H54 (cell line): ENCODE results near the gene ATG2A.

Experiments
- DNase-seq: peaks from one replicate; pipeline ENCODE4 v3.0.0; 2011; ENCODE audit warnings: low spot score, mixed read lengths; ENCODE audit not compliant: insufficient read length
- FAIRE-seq: peaks from 3 replicates; lab custom pipeline; 2011; peaks lifted over from hg19 to GRCh38; lab: Jason Lieb, UNC
- POLR2A ChIP-seq: IDR thresholded peaks from 2 replicates; pipeline ENCODE4 v1.6.1; 2011; ENCODE audit warnings: low read depth, mild to moderate bottlenecking, low read length

Gene ATG2A

GRCh38 chr11:64917663-64917995 is 620 bp upstream of the ATG2A start:
- no peak for TF ChIP-seq POLR2A
- DNase-seq (no peak), FAIRE-seq (no peak)

DNA sequence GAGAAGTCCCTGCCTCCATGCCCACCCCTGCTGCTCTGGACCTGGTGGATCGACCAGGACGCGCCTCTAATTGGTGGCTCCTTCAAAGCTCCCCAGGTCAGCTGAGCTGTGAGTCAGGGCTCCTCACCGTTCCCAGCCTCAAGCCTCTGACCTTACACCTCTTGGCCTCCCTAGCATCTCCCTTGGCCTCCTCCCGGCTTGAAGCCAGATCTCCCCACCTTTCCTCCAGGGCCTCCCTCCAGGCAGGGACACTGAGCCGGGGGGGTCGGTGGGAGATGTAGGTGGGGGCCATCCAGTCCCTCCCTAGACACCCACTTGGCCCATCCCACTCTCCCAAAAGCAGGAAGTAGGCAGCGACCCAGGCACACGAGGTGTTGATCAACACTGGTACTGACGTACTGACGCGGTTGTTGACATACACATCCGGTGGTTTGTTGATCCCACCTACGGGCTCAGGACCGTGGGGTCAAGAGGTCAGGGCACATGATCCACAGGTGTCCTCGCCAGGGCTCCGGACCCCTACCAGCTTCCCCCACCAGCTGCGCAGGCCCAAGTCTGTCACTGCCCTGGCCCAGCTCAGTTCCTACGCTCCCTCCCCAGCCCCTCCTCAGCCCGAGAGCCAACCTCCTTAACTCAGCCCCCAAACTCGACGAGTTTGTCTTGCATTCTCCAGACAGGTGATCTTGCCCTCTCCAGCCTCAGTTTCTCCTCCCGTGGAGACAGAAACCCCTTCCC is 802 bp downstream of the ATG2A start:
- FAIRE-seq = no peak
- peak; percentile 85 for DNase-seq
- peak; percentile 29; the same call in 1 of the 2 replicates for TF ChIP-seq POLR2A

DNA sequence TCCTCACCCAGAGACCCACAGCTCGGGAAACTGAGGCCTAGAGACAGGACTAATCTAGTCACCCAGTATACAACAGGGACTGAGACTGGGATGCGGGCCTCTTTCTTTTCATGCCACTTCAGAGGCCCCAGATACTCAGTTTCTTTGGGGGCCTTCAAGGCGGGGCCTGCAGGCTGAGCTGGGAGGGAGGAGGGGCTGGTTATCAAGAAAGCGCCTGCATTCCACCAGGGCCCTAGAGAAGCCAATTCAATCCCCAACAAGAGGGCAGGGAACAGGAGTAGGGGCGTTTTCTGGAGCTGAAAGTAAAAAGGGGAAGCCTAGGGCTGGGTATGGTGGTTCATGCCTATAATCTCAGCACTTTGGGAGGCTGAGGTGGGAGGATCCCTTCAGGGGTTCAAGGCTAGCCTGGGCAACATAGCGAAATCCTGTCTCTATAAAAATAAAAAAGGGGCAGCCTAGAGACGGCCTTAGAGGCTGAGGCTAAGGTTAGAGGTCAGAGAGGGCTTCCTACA is 1.6 kb downstream of the ATG2A start:
- FAIRE-seq (no peak), DNase-seq (no peak)
- no peak for TF ChIP-seq POLR2A

DNA sequence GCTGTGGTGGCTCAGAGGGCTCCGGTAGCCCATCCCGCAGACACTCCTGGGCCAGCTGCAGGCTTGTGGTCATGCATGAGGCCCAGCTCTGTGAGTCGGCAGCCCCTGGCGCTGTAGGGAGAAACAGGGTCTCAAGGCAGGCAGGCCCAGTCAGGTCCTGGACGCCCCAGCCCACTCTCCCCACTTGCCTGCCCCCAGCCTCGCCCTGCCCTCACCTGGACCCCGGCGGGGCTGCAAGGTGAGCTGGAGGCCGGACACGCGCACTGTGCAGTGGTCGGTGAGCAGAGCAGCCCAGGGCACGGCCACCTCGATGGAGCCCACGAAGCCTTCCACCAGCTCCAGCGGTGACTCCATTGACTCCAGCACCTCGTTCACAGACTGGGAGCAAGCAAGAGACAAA is 2.9 kb downstream of the ATG2A start:
- DNase-seq (no peak), FAIRE-seq (no peak)

DNA sequence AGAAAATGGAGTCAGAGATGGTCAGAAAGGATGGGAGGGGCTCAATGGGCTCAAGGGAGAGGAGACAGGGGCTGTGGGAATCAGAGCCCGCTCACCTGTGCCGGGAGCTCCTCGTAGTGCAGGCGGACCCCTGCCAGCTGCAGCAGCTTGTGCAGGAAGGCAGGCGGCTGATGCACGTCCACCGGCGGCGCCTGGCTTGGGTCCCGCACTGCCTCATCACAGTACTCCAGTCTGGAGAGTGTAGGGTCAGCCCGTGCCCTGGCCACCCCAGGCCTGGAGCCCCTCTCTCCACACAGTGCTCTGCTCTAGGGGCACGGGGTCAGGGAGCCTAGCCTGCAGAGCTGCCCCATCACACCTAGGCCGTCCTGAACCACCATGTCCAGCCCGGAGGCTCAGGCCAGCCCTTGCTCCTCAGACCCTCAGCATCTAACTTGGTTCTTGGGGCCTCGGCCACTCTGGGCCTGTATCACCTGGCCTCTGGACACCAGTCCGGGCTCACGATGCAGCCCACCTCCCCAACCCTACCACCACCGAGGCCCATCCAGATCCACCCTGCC is 3.8 kb downstream of the ATG2A start:
- no peak for TF ChIP-seq POLR2A
- no peak for DNase-seq
- no peak for FAIRE-seq

More for the DNA sequence above, 2.9 kb downstream of the ATG2A start:
- no peak for TF ChIP-seq POLR2A

DNA sequence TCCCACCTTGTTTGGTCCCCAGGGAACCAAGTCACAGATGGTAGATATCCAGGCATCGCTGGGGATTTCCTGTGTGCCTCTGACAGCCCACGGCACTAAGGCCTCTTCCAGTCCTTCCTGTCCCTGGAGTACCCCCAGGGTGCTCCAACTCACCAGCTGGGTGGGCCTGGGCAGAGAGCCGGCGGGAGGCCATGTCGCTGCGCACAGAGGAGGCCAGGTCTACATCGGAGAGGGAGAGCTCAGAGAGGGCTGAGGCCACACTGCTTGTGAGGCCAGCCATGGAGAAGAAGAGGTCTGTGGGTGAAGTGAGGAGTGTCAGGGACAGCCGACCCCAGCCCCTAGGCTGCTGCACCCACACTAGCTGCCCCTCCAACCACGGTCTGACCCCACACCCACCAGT is 5.3 kb downstream of the ATG2A start:
- FAIRE-seq = no peak
- no peak for DNase-seq
- TF ChIP-seq POLR2A = no peak

DNA sequence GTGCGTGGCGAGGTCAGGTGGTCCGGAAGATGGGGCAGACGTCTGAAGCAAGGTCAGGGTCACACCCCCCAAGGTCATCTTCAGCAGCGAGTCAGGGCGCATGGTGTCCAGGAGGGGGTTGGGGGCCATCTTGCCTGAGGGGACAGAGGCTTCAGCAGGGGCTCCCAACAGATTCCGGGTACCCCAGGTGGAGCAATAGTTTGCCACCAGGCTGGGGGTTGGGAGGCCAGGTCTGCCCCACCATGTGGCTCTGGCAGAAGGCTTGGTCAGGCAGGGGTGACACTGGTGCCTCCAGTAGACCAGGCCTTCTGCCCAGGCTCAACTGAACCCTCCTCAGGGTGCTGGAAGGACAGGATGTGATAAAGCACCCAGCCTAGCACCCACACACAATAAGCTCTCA is 5.9 kb downstream of the ATG2A start:
- no peak for DNase-seq
- no peak for TF ChIP-seq POLR2A
- FAIRE-seq = no peak

DNA sequence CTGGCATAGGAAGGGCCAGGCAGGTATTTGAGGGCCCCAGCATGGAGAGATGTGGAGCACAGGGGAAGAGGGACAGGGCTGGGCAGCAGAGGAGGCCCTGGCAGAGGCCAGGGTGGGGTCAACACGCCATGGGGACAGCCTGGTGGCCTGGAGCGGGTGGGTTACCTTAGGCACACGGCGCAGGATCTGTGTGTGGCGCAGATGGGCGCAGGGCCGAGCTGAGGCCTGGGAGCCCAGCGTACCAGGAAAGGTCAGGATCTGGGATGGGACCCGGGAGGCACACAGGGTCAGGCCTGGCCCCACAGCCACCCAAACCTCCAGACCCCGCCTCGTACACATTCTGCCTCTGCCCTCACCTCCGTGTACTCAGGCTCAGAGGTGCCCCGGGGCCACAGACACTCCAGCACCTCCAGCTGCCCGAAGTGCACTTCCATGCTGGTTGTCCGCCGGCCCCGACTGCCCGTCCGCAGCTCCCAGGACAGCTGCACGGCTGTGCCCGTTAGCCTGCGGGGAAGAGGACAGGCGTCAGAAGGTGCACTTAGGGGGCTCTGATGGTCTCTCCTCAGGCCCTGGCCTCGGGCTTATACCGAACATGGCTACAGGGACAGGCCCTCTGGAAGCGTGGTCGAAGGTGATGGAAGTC is 6.4 kb downstream of the ATG2A start:
- DNase-seq (no peak), FAIRE-seq (no peak)
- no peak for TF ChIP-seq POLR2A

DNA sequence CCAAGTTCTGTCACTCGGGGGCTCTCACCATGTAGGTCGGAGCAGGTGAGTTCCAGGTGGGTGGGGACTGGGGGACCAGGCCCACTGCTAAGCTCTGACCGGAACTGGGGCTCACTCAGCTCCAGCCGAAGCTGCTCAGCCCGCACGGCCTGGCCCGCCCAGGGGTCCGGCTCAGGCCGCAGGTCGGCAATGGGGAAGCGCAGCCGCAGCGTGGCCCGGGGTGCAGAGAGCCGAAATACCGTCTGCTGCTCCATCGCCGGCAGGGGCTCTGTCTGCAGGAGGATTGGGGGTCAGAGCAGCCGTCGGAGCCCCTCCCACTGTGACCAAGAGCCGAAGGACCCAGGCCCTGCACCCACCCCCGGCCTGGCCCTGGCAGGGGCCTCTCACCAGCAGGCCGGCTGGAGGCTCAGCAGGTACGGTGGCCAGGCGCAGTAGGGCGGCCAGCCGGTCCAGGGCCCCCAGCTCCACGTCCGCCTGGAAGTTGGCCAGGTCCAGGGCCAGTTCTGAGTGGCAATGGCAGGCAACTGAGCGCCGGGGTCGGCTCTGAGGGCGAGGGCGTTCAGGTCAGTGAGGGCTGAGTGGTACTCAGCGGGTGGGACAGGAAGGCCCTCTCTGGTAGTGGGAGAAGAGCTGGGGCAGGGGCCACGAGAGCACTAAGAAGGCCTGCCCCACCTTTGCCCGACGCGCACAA is 7.2 kb downstream of the ATG2A start:
- TF ChIP-seq POLR2A = no peak
- FAIRE-seq (no peak), DNase-seq (no peak)

DNA sequence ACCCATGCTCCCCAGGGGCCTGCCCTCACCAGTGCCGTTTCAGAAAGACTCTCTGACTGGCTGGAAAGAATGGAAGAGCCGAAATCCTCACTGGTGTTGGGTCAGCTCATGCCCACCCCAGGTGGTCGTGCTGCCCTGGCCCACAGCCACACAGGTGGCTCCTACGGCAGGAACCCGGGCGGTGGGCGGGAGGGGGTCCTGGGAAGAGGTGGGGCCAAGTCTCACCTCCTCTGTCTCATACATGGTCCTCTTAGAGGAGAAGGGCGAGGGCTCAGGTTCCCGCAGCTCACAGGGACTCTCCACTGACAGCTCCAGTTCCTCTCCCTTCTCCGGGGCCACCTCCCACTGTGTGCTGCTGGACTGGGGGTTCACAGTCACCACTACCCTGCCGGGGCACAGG is 8.2 kb downstream of the ATG2A start:
- no peak for FAIRE-seq
- no peak for DNase-seq
- TF ChIP-seq POLR2A = no peak

GRCh38 chr11:64906314-64906635 is 10.7 kb downstream of the ATG2A start:
- FAIRE-seq = no peak
- TF ChIP-seq POLR2A = no peak
- no peak for DNase-seq

GRCh38 chr11:64905516-64906313 is 11.3 kb downstream of the ATG2A start:
- FAIRE-seq (no peak), DNase-seq (no peak)
- no peak for TF ChIP-seq POLR2A

GRCh38 chr11:64903291-64903833 is 13.6 kb downstream of the ATG2A start:
- DNase-seq = no peak
- no peak for FAIRE-seq
- no peak for TF ChIP-seq POLR2A
